Measurements from ENCODE around the gene PPP1R3F. TPM values are rescaled to one million over a fixed set of nuclear protein-coding genes. Genes with fewer than 3 reads are reported as not detected.
"Not testable (repeated sequence)": the region's sequence is repeated elsewhere in the genome, so short reads cannot be mapped to it uniquely, and the experiment has no call there.

PPP1R3F gene
- total RNA-seq, 1 donor from 2014 or later = 8.0 TPM

- TF ChIP-seq CTCF (IDR thresholded peaks at IDR 0.05) = no peak
Measured at GRCh38 chrX:49312176-49312575, 42.6 kb downstream of the PPP1R3F start.

GRCh38 chrX:49316085-49316484 lies 46.5 kb downstream of the PPP1R3F start:
- no peak overlapping the region for H3K4me3 Mint-ChIP-seq (ENCODE audit: unreplicated experiment)
- no peak for DNase-seq (ENCODE audit: low spot score)
- H3K27me3 Mint-ChIP-seq (ENCODE audit: low read depth) = no peaks in the 10 kb centered on the region
- no peaks in the 10 kb centered on the region for H3K4me1 Mint-ChIP-seq (ENCODE audit: low read depth)
- peaks cover 5% of the 10 kb centered on the region for H3K9me3 Mint-ChIP-seq (ENCODE audit: low read depth)
- no peak overlapping the region for H3K27ac Mint-ChIP-seq (ENCODE audit: unreplicated experiment)
- no peaks in the 10 kb centered on the region for H3K36me3 Mint-ChIP-seq (ENCODE audit: low read depth)
- no peak for TF ChIP-seq CTCF (IDR thresholded peaks at IDR 0.05)

More at GRCh38 chrX:49312176-49312575, 42.6 kb downstream of the PPP1R3F start:
- H3K9me3 Mint-ChIP-seq (ENCODE audit: low read depth) = peaks cover 12% of the 10 kb centered on the region
- no peak overlapping the region for H3K27ac Mint-ChIP-seq (ENCODE audit: unreplicated experiment)
- no peaks in the 10 kb centered on the region for H3K36me3 Mint-ChIP-seq (ENCODE audit: low read depth)
- peaks cover 16% of the 10 kb centered on the region for H3K4me1 Mint-ChIP-seq (ENCODE audit: low read depth)
- no peak overlapping the region for H3K4me3 Mint-ChIP-seq (ENCODE audit: unreplicated experiment)
- H3K27me3 Mint-ChIP-seq (ENCODE audit: low read depth) = no peaks in the 10 kb centered on the region
- no peak for DNase-seq (ENCODE audit: low spot score)

GRCh38 chrX:49321737-49322136 lies 52.1 kb downstream of the PPP1R3F start, which contains the start of gene GAGE12J:
TSS of gene GAGE12J (plus strand) at chrX:49322037. CDS start at chrX:49323194, 1,157 bp downstream.
- not testable (repeated sequence) for DNase-seq (ENCODE audit: low spot score); H3K4me3 Mint-ChIP-seq (ENCODE audit: unreplicated experiment); H3K27me3 Mint-ChIP-seq (ENCODE audit: low read depth); H3K9me3 Mint-ChIP-seq (ENCODE audit: low read depth); H3K4me1 Mint-ChIP-seq (ENCODE audit: low read depth); H3K27ac Mint-ChIP-seq (ENCODE audit: unreplicated experiment); H3K36me3 Mint-ChIP-seq (ENCODE audit: low read depth)

- not testable (repeated sequence) for H3K27ac Mint-ChIP-seq (ENCODE audit: unreplicated experiment); H3K4me1 Mint-ChIP-seq (ENCODE audit: low read depth); H3K36me3 Mint-ChIP-seq (ENCODE audit: low read depth); H3K27me3 Mint-ChIP-seq (ENCODE audit: low read depth); H3K9me3 Mint-ChIP-seq (ENCODE audit: low read depth); H3K4me3 Mint-ChIP-seq (ENCODE audit: unreplicated experiment); DNase-seq (ENCODE audit: low spot score)
Measured at GRCh38 chrX:49322266-49322665, 52.7 kb downstream of the PPP1R3F start.

- not testable (repeated sequence) for H3K27ac Mint-ChIP-seq (ENCODE audit: unreplicated experiment); H3K36me3 Mint-ChIP-seq (ENCODE audit: low read depth); DNase-seq (ENCODE audit: low spot score); H3K27me3 Mint-ChIP-seq (ENCODE audit: low read depth); H3K4me3 Mint-ChIP-seq (ENCODE audit: unreplicated experiment); H3K9me3 Mint-ChIP-seq (ENCODE audit: low read depth); H3K4me1 Mint-ChIP-seq (ENCODE audit: low read depth)
Measured at GRCh38 chrX:49323735-49324134, 54.1 kb downstream of the PPP1R3F start.

GRCh38 chrX:49330421-49330820 lies 60.8 kb downstream of the PPP1R3F start:
- H3K27ac Mint-ChIP-seq (ENCODE audit: unreplicated experiment); H3K36me3 Mint-ChIP-seq (ENCODE audit: low read depth); H3K4me1 Mint-ChIP-seq (ENCODE audit: low read depth); H3K27me3 Mint-ChIP-seq (ENCODE audit: low read depth); H3K4me3 Mint-ChIP-seq (ENCODE audit: unreplicated experiment); DNase-seq (ENCODE audit: low spot score); H3K9me3 Mint-ChIP-seq (ENCODE audit: low read depth): not testable (repeated sequence)

GRCh38 chrX:49331282-49331681 lies 61.7 kb downstream of the PPP1R3F start, which contains the start of gene GAGE13:
TSS of gene GAGE13 (plus strand) at chrX:49331582. CDS start at chrX:49332738, 1,156 bp downstream.
- not testable (repeated sequence) for H3K9me3 Mint-ChIP-seq (ENCODE audit: low read depth); H3K4me1 Mint-ChIP-seq (ENCODE audit: low read depth); H3K27ac Mint-ChIP-seq (ENCODE audit: unreplicated experiment); H3K27me3 Mint-ChIP-seq (ENCODE audit: low read depth); H3K4me3 Mint-ChIP-seq (ENCODE audit: unreplicated experiment); H3K36me3 Mint-ChIP-seq (ENCODE audit: low read depth); DNase-seq (ENCODE audit: low spot score)

GRCh38 chrX:49331841-49332240 lies 62.2 kb downstream of the PPP1R3F start:
- H3K4me1 Mint-ChIP-seq (ENCODE audit: low read depth); H3K36me3 Mint-ChIP-seq (ENCODE audit: low read depth); H3K27ac Mint-ChIP-seq (ENCODE audit: unreplicated experiment); H3K9me3 Mint-ChIP-seq (ENCODE audit: low read depth); H3K4me3 Mint-ChIP-seq (ENCODE audit: unreplicated experiment); H3K27me3 Mint-ChIP-seq (ENCODE audit: low read depth); DNase-seq (ENCODE audit: low spot score): not testable (repeated sequence)

Other genes starting within 250 kb of the PPP1R3F start
- 39.3 to 42.5 TPM (median 41.2 TPM) in 3 replicates for gene TFE3, start 226.4 kb upstream of the PPP1R3F start, total RNA-seq
- 6.9 to 7.7 TPM (median 7.3 TPM) in 3 replicates for gene CCDC120, start 210.8 kb upstream of the PPP1R3F start, total RNA-seq
- 51.9 to 58.3 TPM (median 53.4 TPM) in 3 replicates for gene PRAF2, start 195.8 kb upstream of the PPP1R3F start, total RNA-seq
- gene WDR45, start 189.9 kb upstream of the PPP1R3F start, total RNA-seq = 49.2 to 63.0 TPM (median 49.3 TPM) in 3 replicates
- 16.0 to 17.5 TPM (median 17.2 TPM) in 3 replicates for gene GPKOW, start 146.1 kb upstream of the PPP1R3F start, total RNA-seq
- 1.6 to 3.5 TPM (median 2.9 TPM) in 3 replicates for gene MAGIX, start 107.0 kb upstream of the PPP1R3F start, total RNA-seq
- gene PLP2, start 97.9 kb upstream of the PPP1R3F start, total RNA-seq = 120 to 203 TPM (median 187 TPM) in 3 replicates
- 7.2 to 8.2 TPM (median 7.5 TPM) in 3 replicates for gene PRICKLE3, start 83.4 kb upstream of the PPP1R3F start, total RNA-seq
- 0.87 to 1.5 TPM (median 1.4 TPM) in 3 replicates for gene SYP, start 69.6 kb upstream of the PPP1R3F start, total RNA-seq
- gene CACNA1F, start 36.5 kb upstream of the PPP1R3F start, total RNA-seq = not detected in 3 replicates
- 12.3 to 13.2 TPM (median 12.8 TPM) in 3 replicates for gene CCDC22, start 34.3 kb upstream of the PPP1R3F start, total RNA-seq
- gene FOXP3, start 5.1 kb upstream of the PPP1R3F start, total RNA-seq = 0.12 to 0.28 TPM in 2 of 3 replicates, not detected in the other
- not detected in 3 replicates for gene GAGE10, start 33.9 kb downstream of the PPP1R3F start, total RNA-seq
- gene GAGE12J, start 52.2 kb downstream of the PPP1R3F start, total RNA-seq = not detected in 3 replicates
- gene GAGE13, start 61.8 kb downstream of the PPP1R3F start, total RNA-seq = not detected in 3 replicates

Measured in chondrocyte (in vitro differentiated cells).